Measurements from ENCODE around the gene LAMA2. TPM values are rescaled to one million over a fixed set of nuclear protein-coding genes. Genes with fewer than 3 reads are reported as not detected.

The LAMA2 gene
- total and polyA plus RNA-seq, 2 of the 8 experiments (the other 6 are each of a cell fraction or from before 2014, with no cell fraction given): 1.3 to 3.8 TPM

- Histone ChIP-seq H3K23ac (ENCODE audit: insufficient read length) (no peak overlapping the region), H2BK120ac (replicated peaks; ENCODE audit: low read depth, low read length) (no peak overlapping the region), H3K79me2 (ENCODE audit: control insufficient read depth in 1 of 2, insufficient read depth in 2 of 2, low read length in 2 of 2) (no peaks in the 10 kb centered on the region), H4K5ac (ENCODE audit: insufficient read length, low read depth, low read length) (no peak overlapping the region), H3K27me3 (replicated peaks in 1 of 4; ENCODE audit: control insufficient read depth in 3 of 4, extremely low read depth in 1 of 4, insufficient read depth in 3 of 4, low read length in 3 of 4) (no peaks in the 10 kb centered on the region), H2BK12ac (ENCODE audit: low read depth, low read length) (no peak overlapping the region), H3K56ac (replicated peaks; ENCODE audit: insufficient read length, low read depth, low read length) (no peak overlapping the region), H4K20me1 (replicated peaks in 1 of 2; ENCODE audit: control insufficient read depth in 1 of 2, insufficient read depth in 2 of 2, low read length in 2 of 2) (no peaks in the 10 kb centered on the region), H3K79me1 (ENCODE audit: low read depth, low read length) (no peaks in the 10 kb centered on the region), H2AK5ac (ENCODE audit: low read depth, low read length) (no peak overlapping the region), H3K36me3 (ENCODE audit: control insufficient read depth in 2 of 4, insufficient read depth in 4 of 4, low read length in 3 of 4) (no peaks in the 10 kb centered on the region), H3K27ac (ENCODE audit: low read depth, low read length) (no peak overlapping the region), H4K8ac (ENCODE audit: extremely low read depth, insufficient read depth, low read length) (no peak overlapping the region), H3K18ac (ENCODE audit: extremely low read depth, low read length) (no peak overlapping the region), H2BK5ac (ENCODE audit: low read depth, low read length) (no peak overlapping the region), H4K91ac (replicated peaks; ENCODE audit: insufficient read length, low read length) (no peak overlapping the region), H2BK20ac (ENCODE audit: low read length) (no peak overlapping the region), H3K14ac (ENCODE audit: insufficient read length) (no peak overlapping the region), H3K4me2 (ENCODE audit: insufficient read depth in 1 of 2, low read depth in 2 of 2, low read length in 2 of 2) (no peak overlapping the region), H3K4me3 (ENCODE audit: extremely low read depth in 1 of 4, insufficient read depth in 2 of 4, low read depth in 3 of 4, low read length in 4 of 4) (no peak overlapping the region), H3K9ac (replicated peaks in 1 of 4; ENCODE audit: extremely low read depth in 1 of 4, low read depth in 3 of 4, low read length in 3 of 4) (no peak overlapping the region), H3K4ac (replicated peaks; ENCODE audit: insufficient read length, low read depth, low read length) (no peak overlapping the region), H3K23me2 (ENCODE audit: low read depth, low read length) (no peaks in the 10 kb centered on the region), H3K9me3 (ENCODE audit: insufficient read depth in 2 of 2, low read depth in 1 of 2, low read length in 1 of 2) (no peaks in the 10 kb centered on the region), H2AFZ (ENCODE audit: low read length) (no peak overlapping the region), H3K4me1 (replicated peaks in 1 of 4; ENCODE audit: control insufficient read depth in 3 of 4, insufficient read depth in 4 of 4, low read length in 3 of 4) (no peaks in the 10 kb centered on the region), H2BK15ac (ENCODE audit: low read length) (no peak overlapping the region)
- ChIA-PET POLR2A (ENCODE audit: partially characterized antibody) (no interaction called here), CTCF (ENCODE audit: partially characterized antibody) (no interaction called here)
- DNase-seq (ENCODE audit: low read depth in 1 of 2, low spot score in 2 of 2): no peak
- no peak for FAIRE-seq
- 80% methylated on average over 2 of the region's 2 CpGs; no CpG with 5 or more reads in 1 of the 2 experiments for WGBS, 2 experiments (ENCODE audit: extremely low coverage in 1 of 2, insufficient coverage in 1 of 2, insufficient read length in 1 of 2, insufficient replicate concordance in 2 of 2, low coverage in 1 of 2, low lambda C conversion rate in 2 of 2, missing lambda C conversion rate in 1 of 2)
- TF ChIP-seq RNF2 (IDR thresholded peaks at IDR 0.05; ENCODE audit: borderline replicate concordance, low read depth, low read length, missing control alignments, poor library complexity, severe bottlenecking) (no peak), USF2 (IDR thresholded peaks at IDR 0.05; ENCODE audit: low read length) (no peak), TCF12 (IDR thresholded peaks at IDR 0.05; ENCODE audit: low read depth, low read length) (no peak), BCL11A (IDR thresholded peaks at IDR 0.05; ENCODE audit: low read depth in 2 of 2, low read length in 2 of 2) (no peak), CHD2 (IDR thresholded peaks at IDR 0.05; ENCODE audit: low read length) (no peak), SP1 (IDR thresholded peaks at IDR 0.05; ENCODE audit: low read depth, low read length) (no peak)
Observed at GRCh38 chr6:129345890-129346289, 463.0 kb downstream of the LAMA2 start.
